Activated naive CD8-positive, alpha-beta T cell treated with anti-CD3 and anti-CD28 coated beads, Interleukin-2, amount 50 U/mL, for 24 hours (primary cell): ENCODE results near the gene TBXT.
"Not testable (repeated sequence)": the region's sequence is repeated elsewhere in the genome, so short reads cannot be mapped to it uniquely, and the experiment has no call there.

Experiments
- ATAC-seq: fragments of 150-1000 bp; cut with Tn5 transposase; one replicate; pipeline ENCODE4 v1.10.0; 2021
- DNase-seq: peaks from one replicate; pipeline ENCODE4 v3.0.0; 2021
- H3K27ac Mint-ChIP-seq: one replicate; pipeline ENCODE4 v1.8.0; 2021; ENCODE audit warnings: mild to moderate bottlenecking, mixed read lengths
- H3K27me3 Mint-ChIP-seq: one replicate; pipeline ENCODE4 v1.8.0; 2021; ENCODE audit warnings: mixed read lengths
- H3K36me3 Mint-ChIP-seq: one replicate; pipeline ENCODE4 v1.8.0; 2021; ENCODE audit warnings: low read depth, mixed read lengths
- H3K4me1 Mint-ChIP-seq: one replicate; pipeline ENCODE4 v1.8.0; 2021; ENCODE audit warnings: mixed read lengths
- H3K4me3 Mint-ChIP-seq: one replicate; pipeline ENCODE4 v1.8.0; 2021; ENCODE audit warnings: mild to moderate bottlenecking, moderate library complexity, mixed read lengths
- H3K9me3 Mint-ChIP-seq: one replicate; pipeline ENCODE4 v1.8.0; 2021; ENCODE audit warnings: mixed read lengths

The TBXT gene

GRCh38 chr6:166192136-166192535 is 24.5 kb upstream of the TBXT start:
- Mint-ChIP-seq H3K27me3 (no peaks in the 10 kb centered on the region), H3K9me3 (peaks cover 3% of the 10 kb centered on the region), H3K27ac (no peak overlapping the region), H3K36me3 (no peaks in the 10 kb centered on the region), H3K4me1 (no peaks in the 10 kb centered on the region), H3K4me3 (no peak overlapping the region)
- no peak for DNase-seq
- ATAC-seq = no peak

- no peaks in the 10 kb centered on the region for H3K36me3 Mint-ChIP-seq
- no peak overlapping the region for H3K27ac Mint-ChIP-seq
- no peaks in the 10 kb centered on the region for H3K4me1 Mint-ChIP-seq
- H3K27me3 Mint-ChIP-seq = peaks cover 16% of the 10 kb centered on the region
- no peak overlapping the region for H3K4me3 Mint-ChIP-seq
- no peaks in the 10 kb centered on the region for H3K9me3 Mint-ChIP-seq
- DNase-seq (no peak), ATAC-seq (no peak)
Observed at GRCh38 chr6:166179704-166180103, 12.1 kb upstream of the TBXT start.

GRCh38 chr6:166176106-166176505 is 8.5 kb upstream of the TBXT start:
- Mint-ChIP-seq H3K36me3 (no peaks in the 10 kb centered on the region), H3K9me3 (no peaks in the 10 kb centered on the region), H3K27me3 (peaks cover 4% of the 10 kb centered on the region), H3K4me3 (no peak overlapping the region), H3K27ac (no peak overlapping the region), H3K4me1 (no peaks in the 10 kb centered on the region)
- DNase-seq (no peak), ATAC-seq (no peak)

- H3K4me3 Mint-ChIP-seq, H3K4me1 Mint-ChIP-seq, ATAC-seq, DNase-seq, H3K9me3 Mint-ChIP-seq, H3K36me3 Mint-ChIP-seq, H3K27ac Mint-ChIP-seq: not testable (repeated sequence)
- peaks cover 10% of the 10 kb centered on the region for H3K27me3 Mint-ChIP-seq
Observed at GRCh38 chr6:166175093-166175492, 7.4 kb upstream of the TBXT start.

GRCh38 chr6:166174031-166174430 is 6.4 kb upstream of the TBXT start:
- DNase-seq (no peak), ATAC-seq (no peak)
- Mint-ChIP-seq H3K4me1 (no peaks in the 10 kb centered on the region), H3K4me3 (no peak overlapping the region), H3K27ac (no peak overlapping the region), H3K27me3 (peaks cover 20% of the 10 kb centered on the region), H3K9me3 (no peaks in the 10 kb centered on the region), H3K36me3 (no peaks in the 10 kb centered on the region)

- peaks cover 25% of the 10 kb centered on the region for H3K27me3 Mint-ChIP-seq
- H3K4me1 Mint-ChIP-seq = peaks cover 4% of the 10 kb centered on the region
- peak; percentile 31 for ATAC-seq
- no peak for DNase-seq
- H3K9me3 Mint-ChIP-seq = no peaks in the 10 kb centered on the region
- peaks cover 2% of the 10 kb centered on the region for H3K36me3 Mint-ChIP-seq
- no peak overlapping the region for H3K4me3 Mint-ChIP-seq
- H3K27ac Mint-ChIP-seq = no peak overlapping the region
Observed at GRCh38 chr6:166173281-166173951, 5.8 kb upstream of the TBXT start.

GRCh38 chr6:166172546-166172945 is 4.9 kb upstream of the TBXT start:
- Mint-ChIP-seq H3K4me1 (peaks cover 7% of the 10 kb centered on the region), H3K9me3 (no peaks in the 10 kb centered on the region), H3K27me3 (peaks cover 28% of the 10 kb centered on the region), H3K4me3 (no peak overlapping the region), H3K36me3 (peaks cover 3% of the 10 kb centered on the region), H3K27ac (no peak overlapping the region)
- no peak for DNase-seq
- ATAC-seq = no peak

GRCh38 chr6:166169549-166170421 is 2.1 kb upstream of the TBXT start:
- H3K4me1 Mint-ChIP-seq = peaks cover 11% of the 10 kb centered on the region
- no peak for ATAC-seq
- peaks cover 50% of the 10 kb centered on the region for H3K27me3 Mint-ChIP-seq
- DNase-seq = no peak
- no peak overlapping the region for H3K27ac Mint-ChIP-seq
- H3K4me3 Mint-ChIP-seq = no peak overlapping the region
- H3K9me3 Mint-ChIP-seq = no peaks in the 10 kb centered on the region
- peaks cover 3% of the 10 kb centered on the region for H3K36me3 Mint-ChIP-seq

GRCh38 chr6:166168616-166169548 is 1.2 kb upstream of the TBXT start:
- H3K9me3 Mint-ChIP-seq = no peaks in the 10 kb centered on the region
- H3K4me3 Mint-ChIP-seq = peak overlapping the region; percentile 75
- no peak overlapping the region for H3K27ac Mint-ChIP-seq
- peaks cover 11% of the 10 kb centered on the region for H3K4me1 Mint-ChIP-seq
- H3K27me3 Mint-ChIP-seq = peaks cover 59% of the 10 kb centered on the region
- ATAC-seq (no peak), DNase-seq (no peak)
- peaks cover 3% of the 10 kb centered on the region for H3K36me3 Mint-ChIP-seq

- Mint-ChIP-seq H3K27me3 (peaks cover 70% of the 10 kb centered on the region), H3K36me3 (peaks cover 3% of the 10 kb centered on the region), H3K4me3 (no peak overlapping the region), H3K27ac (no peak overlapping the region), H3K4me1 (peaks cover 20% of the 10 kb centered on the region), H3K9me3 (no peaks in the 10 kb centered on the region)
- ATAC-seq (no peak), DNase-seq (no peak)
Observed at GRCh38 chr6:166167258-166167731, 356 bp downstream of the TBXT start.

GRCh38 chr6:166166314-166167257 is 1.1 kb downstream of the TBXT start:
- ATAC-seq = no peak
- Mint-ChIP-seq H3K27ac (no peak overlapping the region), H3K27me3 (peaks cover 70% of the 10 kb centered on the region), H3K36me3 (peaks cover 3% of the 10 kb centered on the region), H3K4me3 (no peak overlapping the region), H3K9me3 (no peaks in the 10 kb centered on the region), H3K4me1 (peaks cover 23% of the 10 kb centered on the region)
- DNase-seq = no peak

- DNase-seq (no peak), ATAC-seq (no peak)
- H3K36me3 Mint-ChIP-seq = peaks cover 3% of the 10 kb centered on the region
- H3K9me3 Mint-ChIP-seq = no peaks in the 10 kb centered on the region
- H3K27ac Mint-ChIP-seq = no peak overlapping the region
- H3K4me1 Mint-ChIP-seq = peaks cover 23% of the 10 kb centered on the region
- peaks cover 68% of the 10 kb centered on the region for H3K27me3 Mint-ChIP-seq
- no peak overlapping the region for H3K4me3 Mint-ChIP-seq
Observed at GRCh38 chr6:166165558-166166313, 1.9 kb downstream of the TBXT start.
